HEK293 (cell line): ENCODE results near the gene ZNF69.
"Not testable (repeated sequence)": the region's sequence is repeated elsewhere in the genome, so short reads cannot be mapped to it uniquely, and the experiment has no call there.

Experiments
- CTCF ChIA-PET: fragments of 350-600 bp; formaldehyde crosslinking; extraction: SDS; loops from one replicate; lab custom pipeline; 2021; ENCODE audit warnings: antibody characterized with exemption; lab: Yijun Ruan, JAX
- POLR2A ChIA-PET: fragments of 300-600 bp; formaldehyde crosslinking; extraction: SDS; loops from one replicate; lab custom pipeline; 2020; ENCODE audit warnings: antibody characterized with exemption, inconsistent platforms; lab: Yijun Ruan, JAX
- H3K27ac ChIP-seq: fragments of 200-500 bp; sonication (Bioruptor generic); 2 replicates; pipeline ENCODE4 v1.5.1; 2014; ENCODE audit warnings: low read depth, low read length, control low read depth, inconsistent platforms; ENCODE audit errors: extremely low read depth
- H3K36me3 ChIP-seq, 2 experiments: fragments of 200-500 bp in 1 of 2; sonication (Bioruptor generic) in 1 of 2; 1 replicate in 1 of 2; 2 replicates in 1 of 2; pipeline ENCODE4 v1.5.1; 2014 to 2017; ENCODE audit warnings: inconsistent platforms in 2 of 2, low read length in 2 of 2; ENCODE audit not compliant: control insufficient read depth in 2 of 2, insufficient read depth in 1 of 2
- H3K4me1 ChIP-seq: fragments of 200-500 bp; sonication (Bioruptor generic); 2 replicates; pipeline ENCODE4 v1.5.1; 2014; ENCODE audit warnings: mild to moderate bottlenecking, low read length, inconsistent platforms; ENCODE audit not compliant: control insufficient read depth, insufficient read depth
- H3K4me3 ChIP-seq: 2 replicates; pipeline ENCODE4 v1.5.1; 2011; ENCODE audit warnings: low read depth, mild to moderate bottlenecking, control low read depth, low read length, moderate library complexity
- H3K9me3 ChIP-seq: fragments of 200-500 bp; sonication (Bioruptor generic); 2 replicates; pipeline ENCODE4 v1.5.1; 2014; ENCODE audit warnings: low read depth, low read length, inconsistent platforms; ENCODE audit not compliant: control insufficient read depth, insufficient read depth
- GLI4 ChIP-seq: fragments of 450-650 bp; formaldehyde crosslinking; IDR thresholded peaks from 2 replicates; pipeline ENCODE4 v1.5.1; 2016; ENCODE audit warnings: missing biosample characterization, missing genetic modification characterization
- HOXD13 ChIP-seq: sonication (generic); formaldehyde crosslinking; IDR thresholded peaks from 2 replicates; pipeline ENCODE4 v1.8.0; 2022; ENCODE audit warnings: missing genetic modification reagents, borderline replicate concordance
- MEIS1 ChIP-seq: sonication (generic); formaldehyde crosslinking; IDR thresholded peaks from 2 replicates; pipeline ENCODE4 v1.8.1; 2022; ENCODE audit warnings: missing genetic modification reagents, mild to moderate bottlenecking, borderline replicate concordance
- OVOL3 ChIP-seq: fragments of 450-650 bp; formaldehyde crosslinking; IDR thresholded peaks from 2 replicates; pipeline ENCODE4 v1.5.1; 2016; ENCODE audit warnings: missing biosample characterization, missing genetic modification characterization
- SALL2 ChIP-seq: fragments of 450-650 bp; formaldehyde crosslinking; IDR thresholded peaks from 2 replicates; pipeline ENCODE4 v1.5.0; 2017; ENCODE audit warnings: missing biosample characterization, mild to moderate bottlenecking, missing genetic modification characterization, borderline replicate concordance
- SP2 ChIP-seq: fragments of 450-650 bp; formaldehyde crosslinking; IDR thresholded peaks from 2 replicates; pipeline ENCODE4 v1.5.1; 2016; ENCODE audit warnings: missing biosample characterization, missing genetic modification characterization
- SP3 ChIP-seq: fragments of 450-650 bp; formaldehyde crosslinking; IDR thresholded peaks from 2 replicates; pipeline ENCODE4 v1.5.1; 2016; ENCODE audit warnings: missing biosample characterization, missing genetic modification characterization
- YY2 ChIP-seq: fragments of 450-650 bp; formaldehyde crosslinking; IDR thresholded peaks from 2 replicates; pipeline ENCODE4 v1.5.1; 2016; ENCODE audit warnings: missing biosample characterization, missing genetic modification characterization
- ZFHX2 ChIP-seq: fragments of 450-650 bp; formaldehyde crosslinking; conservative IDR thresholded peaks from 2 replicates; pipeline ENCODE4 v1.5.1; 2016; ENCODE audit warnings: missing biosample characterization, missing genetic modification characterization
- ZFP3 ChIP-seq: fragments of 450-650 bp; formaldehyde crosslinking; IDR thresholded peaks from 2 replicates; pipeline ENCODE4 v1.5.1; 2016; ENCODE audit warnings: low read depth, missing biosample characterization, missing genetic modification characterization
- ZNF112 ChIP-seq: fragments of 450-650 bp; formaldehyde crosslinking; IDR thresholded peaks from 2 replicates; pipeline ENCODE4 v1.5.0; 2017; ENCODE audit warnings: missing biosample characterization, missing genetic modification characterization
- ZNF2 ChIP-seq: fragments of 450-650 bp; formaldehyde crosslinking; IDR thresholded peaks from 2 replicates; pipeline ENCODE4 v1.5.1; 2016; ENCODE audit warnings: missing biosample characterization, missing genetic modification characterization
- ZNF211 ChIP-seq: fragments of 450-650 bp; formaldehyde crosslinking; IDR thresholded peaks from 2 replicates; pipeline ENCODE4 v1.5.1; 2016; ENCODE audit warnings: low read depth, missing biosample characterization, missing genetic modification characterization
- ZNF362 ChIP-seq: fragments of 450-650 bp; formaldehyde crosslinking; IDR thresholded peaks from 2 replicates; pipeline ENCODE4 v1.5.1; 2016; ENCODE audit warnings: missing biosample characterization, missing genetic modification characterization
- ZNF488 ChIP-seq: fragments of 450-650 bp; formaldehyde crosslinking; IDR thresholded peaks from 2 replicates; pipeline ENCODE4 v1.5.1; 2016; ENCODE audit warnings: missing biosample characterization, missing genetic modification characterization
- ZNF670 ChIP-seq: fragments of 450-650 bp; formaldehyde crosslinking; IDR thresholded peaks from 2 replicates; pipeline ENCODE4 v1.5.1; 2016; ENCODE audit warnings: missing biosample characterization, missing genetic modification characterization, low read depth
- ZNF692 ChIP-seq: fragments of 450-650 bp; formaldehyde crosslinking; IDR thresholded peaks from 2 replicates; pipeline ENCODE4 v1.5.1; 2016; ENCODE audit warnings: missing biosample characterization, missing genetic modification characterization
- ZNF704 ChIP-seq: fragments of 450-650 bp; formaldehyde crosslinking; IDR thresholded peaks from 2 replicates; pipeline ENCODE4 v1.5.1; 2016; ENCODE audit warnings: missing biosample characterization, missing genetic modification characterization
- ZNF830 ChIP-seq: fragments of 450-650 bp; IDR thresholded peaks from 2 replicates; pipeline ENCODE4 v1.5.0; 2018; ENCODE audit warnings: missing biosample characterization, missing genetic modification characterization, low read depth, mild to moderate bottlenecking, moderate library complexity

ZNF69 gene

GRCh38 chr19:11887611-11888531, at the start of gene ZNF69:
Gene ZNF69 (plus strand): TSS chr19:11887782. CDS start chr19:11887924, 142 bp downstream.
- ChIA-PET POLR2A (interaction anchor here (0.8 to 1.1 kb wide), 2 partner anchors 75 to 99 kb away, joined by 3 to 4 read pairs; no protein-coding TSS in a partner anchor), CTCF (interaction anchor here (0.7 to 1.3 kb wide), 3 partner anchors 19 to 101 kb away, joined by 3 to 4 read pairs (median 3); no protein-coding TSS in a partner anchor)
- Histone ChIP-seq H3K4me1 (no peaks in the 10 kb centered on the region), H3K9me3 (no peaks in the 10 kb centered on the region), H3K36me3 (no peaks in the 10 kb centered on the region), H3K27ac (no peak within 1 kb of the TSS), H3K4me3 (peak within 1 kb of the TSS; percentile 52)
- TF ChIP-seq HOXD13 (CRISPR knock-in tag) (no peak), MEIS1 (CRISPR knock-in tag) (no peak)

- TF ChIP-seq YY2: no peak
- TF ChIP-seq SP3: no peak
- TF ChIP-seq HOXD13 (CRISPR knock-in tag): no peak
- TF ChIP-seq MEIS1 (CRISPR knock-in tag): no peak
- no peak for TF ChIP-seq ZFHX2 (tag by site-specific recombination)
- TF ChIP-seq ZNF211: no peak
- TF ChIP-seq OVOL3 (tag by site-specific recombination): no peak
- no peak for TF ChIP-seq ZNF704
- no peak for TF ChIP-seq ZNF362 (tag by site-specific recombination)
- TF ChIP-seq ZNF488 (tag by site-specific recombination): no peak
- no peak for TF ChIP-seq ZNF830 (tag by site-specific recombination)
- TF ChIP-seq SP2 (tag by site-specific recombination): no peak
- Histone ChIP-seq H3K27ac (no peak overlapping the region), H3K9me3 (no peaks in the 10 kb centered on the region), H3K36me3 (no peaks in the 10 kb centered on the region), H3K4me3 (no peak overlapping the region), H3K4me1 (no peaks in the 10 kb centered on the region)
- CTCF ChIA-PET: no interaction called here
- POLR2A ChIA-PET: no interaction called here
These were observed 43.9 kb upstream of the ZNF69 start for GRCh38 chr19:11843722-11844121.

- CTCF ChIA-PET: not testable (repeated sequence)
These were observed 40.0 kb upstream of the ZNF69 start for GRCh38 chr19:11847615-11848014.

GRCh38 chr19:11848200-11848593, 39.4 kb upstream of the ZNF69 start:
- no peak overlapping the region; the same call in 1 of the 2 replicates for H3K4me3 ChIP-seq
- no peak for TF ChIP-seq ZNF692
- no peak for TF ChIP-seq GLI4
- no peak for TF ChIP-seq ZFP3 (tag by site-specific recombination)
- TF ChIP-seq SALL2 (tag by site-specific recombination): no peak
- TF ChIP-seq ZNF2: no peak
- TF ChIP-seq ZNF112 (tag by site-specific recombination): no peak
- no peak for TF ChIP-seq ZNF670
- H3K27ac ChIP-seq: no peak overlapping the region
- ChIA-PET POLR2A (interaction anchor here (1.0 to 1.1 kb wide), 2 partner anchors 34 to 154 kb away, joined by 3 read pairs; partner anchors contain the start of gene ZNF440), CTCF (interaction anchor here (0.7 kb wide), 1 partner anchor 464 kb away, joined by 3 read pairs; no protein-coding TSS in a partner anchor)
- no peaks in the 10 kb centered on the region for H3K36me3 ChIP-seq
- no peaks in the 10 kb centered on the region for H3K9me3 ChIP-seq
- no peaks in the 10 kb centered on the region for H3K4me1 ChIP-seq

More at GRCh38 chr19:11847615-11848014, 40.0 kb upstream of the ZNF69 start:
- not testable (repeated sequence) for H3K27ac ChIP-seq, H3K36me3 ChIP-seq, H3K9me3 ChIP-seq, H3K4me3 ChIP-seq, H3K4me1 ChIP-seq
- POLR2A ChIA-PET: interaction anchor here (1.0 kb wide), 1 partner anchor 33 kb away, joined by 3 read pairs; the partner anchor contains the start of gene ZNF440
